Measurements from ENCODE around the gene STK38.
"Not testable (repeated sequence)": the region's sequence is repeated elsewhere in the genome, so short reads cannot be mapped to it uniquely, and the experiment has no call there.

STK38 gene

GRCh38 chr6:36578030-36578429, 30.8 kb upstream of the STK38 start:
- POLR2A ChIA-PET: no interaction called here
- whole genome bisulfite sequencing (ENCODE audit: insufficient coverage): 100% methylated on average over 4 of the region's 5 CpGs
- H3K36me3 ChIP-seq (ENCODE audit: control insufficient read depth in 4 of 4, insufficient read depth in 4 of 4, low read length in 3 of 4): no peaks in the 10 kb centered on the region
- H3K4me1 ChIP-seq (ENCODE audit: control extremely low read depth in 1 of 4, control insufficient read depth in 4 of 4, insufficient read depth in 4 of 4, low read length in 3 of 4): peaks cover 0 to 8% (median 4%) of the 10 kb centered on the region in 4 experiments
- H3K9me3 ChIP-seq (ENCODE audit: control extremely low read depth in 1 of 5, control insufficient read depth in 4 of 5, insufficient read depth in 2 of 5, low read depth in 1 of 5, low read length in 4 of 5): peaks cover 0 to 2% (median 0%) of the 10 kb centered on the region in 5 experiments
- H3K4me3 ChIP-seq (ENCODE audit: control insufficient read depth in 1 of 7, extremely low read depth in 1 of 7, insufficient read depth in 4 of 7, low read depth in 2 of 7, low read length in 6 of 7): no peak overlapping the region
- DNase-seq: no peak
- H3K27ac ChIP-seq (ENCODE audit: insufficient read depth in 1 of 2, low read depth in 1 of 2, low read length in 2 of 2, poor library complexity in 1 of 2, severe bottlenecking in 2 of 2): no peak overlapping the region
- H3K27me3 ChIP-seq (replicated peaks in 2 of 5; ENCODE audit: control insufficient read depth in 4 of 5, insufficient read depth in 5 of 5, low read length in 4 of 5): no peaks in the 10 kb centered on the region
- CTCF ChIA-PET: interaction anchor here (1.0 to 2.8 kb wide), 6 partner anchors 8 to 75 kb away, joined by 3 to 10 read pairs (median 6); no protein-coding TSS in a partner anchor

GRCh38 chr6:36577301-36577700, 30.0 kb upstream of the STK38 start:
- DNase-seq: no peak
- no peak overlapping the region for H3K27ac ChIP-seq (ENCODE audit: insufficient read depth in 1 of 2, low read depth in 1 of 2, low read length in 2 of 2, poor library complexity in 1 of 2, severe bottlenecking in 2 of 2)
- H3K4me1 ChIP-seq (ENCODE audit: control extremely low read depth in 1 of 4, control insufficient read depth in 4 of 4, insufficient read depth in 4 of 4, low read length in 3 of 4): peaks cover 0 to 8% (median 4%) of the 10 kb centered on the region in 4 experiments
- no peaks in the 10 kb centered on the region for H3K36me3 ChIP-seq (ENCODE audit: control insufficient read depth in 4 of 4, insufficient read depth in 4 of 4, low read length in 3 of 4)
- 100% methylated on average over 1 of the region's 2 CpGs for WGBS (ENCODE audit: insufficient coverage)
- H3K4me3 ChIP-seq (ENCODE audit: control insufficient read depth in 1 of 7, extremely low read depth in 1 of 7, insufficient read depth in 4 of 7, low read depth in 2 of 7, low read length in 6 of 7): no peak overlapping the region
- ChIA-PET POLR2A (interaction anchor here (0.7 kb wide), 1 partner anchor 54 kb away, joined by 3 read pairs; no protein-coding TSS in a partner anchor), CTCF (interaction anchor here (1.0 to 1.4 kb wide), 3 partner anchors 9 to 29 kb away, joined by 3 read pairs; no protein-coding TSS in a partner anchor)
- H3K9me3 ChIP-seq (ENCODE audit: control extremely low read depth in 1 of 5, control insufficient read depth in 4 of 5, insufficient read depth in 2 of 5, low read depth in 1 of 5, low read length in 4 of 5): peaks cover 0 to 2% (median 0%) of the 10 kb centered on the region in 5 experiments
- H3K27me3 ChIP-seq (replicated peaks in 2 of 5; ENCODE audit: control insufficient read depth in 4 of 5, insufficient read depth in 5 of 5, low read length in 4 of 5): no peaks in the 10 kb centered on the region

- H3K27ac ChIP-seq (ENCODE audit: insufficient read depth in 1 of 2, low read depth in 1 of 2, low read length in 2 of 2, poor library complexity in 1 of 2, severe bottlenecking in 2 of 2): no peak overlapping the region
- CTCF ChIA-PET: interaction anchor here (0.7 to 1.6 kb wide), 6 partner anchors 10 to 57 kb away, joined by 3 to 7 read pairs (median 3); no protein-coding TSS in a partner anchor
These were observed 29.3 kb upstream of the STK38 start for GRCh38 chr6:36576578-36576977.

GRCh38 chr6:36574679-36575078, 27.4 kb upstream of the STK38 start:
- Histone ChIP-seq H3K36me3 (ENCODE audit: control insufficient read depth in 4 of 4, insufficient read depth in 4 of 4, low read length in 3 of 4) (no peaks in the 10 kb centered on the region), H3K27ac (ENCODE audit: insufficient read depth in 1 of 2, low read depth in 1 of 2, low read length in 2 of 2, poor library complexity in 1 of 2, severe bottlenecking in 2 of 2) (no peak overlapping the region), H3K9me3 (ENCODE audit: control extremely low read depth in 1 of 5, control insufficient read depth in 4 of 5, insufficient read depth in 2 of 5, low read depth in 1 of 5, low read length in 4 of 5) (peaks cover 0 to 5% (median 2%) of the 10 kb centered on the region in 5 experiments), H3K4me1 (ENCODE audit: control extremely low read depth in 1 of 4, control insufficient read depth in 4 of 4, insufficient read depth in 4 of 4, low read length in 3 of 4) (peaks cover 0 to 4% (median 1%) of the 10 kb centered on the region in 4 experiments), H3K4me3 (ENCODE audit: control insufficient read depth in 1 of 7, extremely low read depth in 1 of 7, insufficient read depth in 4 of 7, low read depth in 2 of 7, low read length in 6 of 7) (no peak overlapping the region), H3K27me3 (replicated peaks in 2 of 5; ENCODE audit: control insufficient read depth in 4 of 5, insufficient read depth in 5 of 5, low read length in 4 of 5) (no peaks in the 10 kb centered on the region)
- ChIA-PET CTCF (interaction anchor here (1.1 kb wide), 1 partner anchor 12 kb away, joined by 3 read pairs; no protein-coding TSS in a partner anchor), POLR2A (no interaction called here)
- no peak for DNase-seq

More at GRCh38 chr6:36576578-36576977, 29.3 kb upstream of the STK38 start:
- peaks cover 0 to 2% (median 0%) of the 10 kb centered on the region in 5 experiments for H3K9me3 ChIP-seq (ENCODE audit: control extremely low read depth in 1 of 5, control insufficient read depth in 4 of 5, insufficient read depth in 2 of 5, low read depth in 1 of 5, low read length in 4 of 5)
- no peaks in the 10 kb centered on the region for H3K27me3 ChIP-seq (replicated peaks in 2 of 5; ENCODE audit: control insufficient read depth in 4 of 5, insufficient read depth in 5 of 5, low read length in 4 of 5)
- 90% methylated on average over 7 of the region's 7 CpGs for WGBS (ENCODE audit: insufficient coverage)
- H3K4me3 ChIP-seq (ENCODE audit: control insufficient read depth in 1 of 7, extremely low read depth in 1 of 7, insufficient read depth in 4 of 7, low read depth in 2 of 7, low read length in 6 of 7): no peak overlapping the region
- no peaks in the 10 kb centered on the region for H3K36me3 ChIP-seq (ENCODE audit: control insufficient read depth in 4 of 4, insufficient read depth in 4 of 4, low read length in 3 of 4)
- H3K4me1 ChIP-seq (ENCODE audit: control extremely low read depth in 1 of 4, control insufficient read depth in 4 of 4, insufficient read depth in 4 of 4, low read length in 3 of 4): peaks cover 0 to 8% (median 4%) of the 10 kb centered on the region in 4 experiments
- POLR2A ChIA-PET: no interaction called here
- DNase-seq: no peak

GRCh38 chr6:36572353-36573311, 25.4 kb upstream of the STK38 start:
- H3K4me3 ChIP-seq (ENCODE audit: control insufficient read depth in 1 of 7, extremely low read depth in 1 of 7, insufficient read depth in 4 of 7, low read depth in 2 of 7, low read length in 6 of 7); H3K36me3 ChIP-seq (ENCODE audit: control insufficient read depth in 4 of 4, insufficient read depth in 4 of 4, low read length in 3 of 4); H3K9me3 ChIP-seq (ENCODE audit: control extremely low read depth in 1 of 5, control insufficient read depth in 4 of 5, insufficient read depth in 2 of 5, low read depth in 1 of 5, low read length in 4 of 5); POLR2A ChIA-PET; H3K27ac ChIP-seq (ENCODE audit: insufficient read depth in 1 of 2, low read depth in 1 of 2, low read length in 2 of 2, poor library complexity in 1 of 2, severe bottlenecking in 2 of 2); H3K4me1 ChIP-seq (ENCODE audit: control extremely low read depth in 1 of 4, control insufficient read depth in 4 of 4, insufficient read depth in 4 of 4, low read length in 3 of 4); H3K27me3 ChIP-seq (replicated peaks in 2 of 5; ENCODE audit: control insufficient read depth in 4 of 5, insufficient read depth in 5 of 5, low read length in 4 of 5); DNase-seq: not testable (repeated sequence)
- WGBS (ENCODE audit: insufficient coverage): 96% methylated on average over 7 of the region's 12 CpGs
- CTCF ChIA-PET: interaction anchor here (1.0 kb wide), 1 partner anchor 10 kb away, joined by 5 read pairs; no protein-coding TSS in a partner anchor

GRCh38 chr6:36571122-36572043, 24.1 kb upstream of the STK38 start:
- CTCF ChIA-PET: interaction anchor here (0.7 to 1.6 kb wide), 2 partner anchors 8 to 120 kb away, joined by 3 to 4 read pairs; no protein-coding TSS in a partner anchor
- H3K9me3 ChIP-seq (ENCODE audit: control extremely low read depth in 1 of 5, control insufficient read depth in 4 of 5, insufficient read depth in 2 of 5, low read depth in 1 of 5, low read length in 4 of 5): peaks cover 0 to 5% (median 2%) of the 10 kb centered on the region in 5 experiments
- no peak overlapping the region for H3K27ac ChIP-seq (ENCODE audit: insufficient read depth in 1 of 2, low read depth in 1 of 2, low read length in 2 of 2, poor library complexity in 1 of 2, severe bottlenecking in 2 of 2)
- POLR2A ChIA-PET: no interaction called here
- no peaks in the 10 kb centered on the region for H3K27me3 ChIP-seq (replicated peaks in 2 of 5; ENCODE audit: control insufficient read depth in 4 of 5, insufficient read depth in 5 of 5, low read length in 4 of 5)
- WGBS (ENCODE audit: insufficient coverage): 86% methylated on average over 1 of the region's 4 CpGs
- H3K4me1 ChIP-seq (ENCODE audit: control extremely low read depth in 1 of 4, control insufficient read depth in 4 of 4, insufficient read depth in 4 of 4, low read length in 3 of 4): no peaks in the 10 kb centered on the region
- no peak for DNase-seq
- H3K4me3 ChIP-seq (ENCODE audit: control insufficient read depth in 1 of 7, extremely low read depth in 1 of 7, insufficient read depth in 4 of 7, low read depth in 2 of 7, low read length in 6 of 7): no peak overlapping the region
- H3K36me3 ChIP-seq (ENCODE audit: control insufficient read depth in 4 of 4, insufficient read depth in 4 of 4, low read length in 3 of 4): no peaks in the 10 kb centered on the region

Data from common myeloid progenitor, CD34-positive (primary cell).